Hepatocyte (in vitro differentiated cells): ENCODE measurements around the gene MEP1B.

Experiments used
- CTCF ChIP-seq: fragments of 200-600 bp; sonication (generic); IDR thresholded peaks from 2 replicates; pipeline ENCODE4 v1.5.1; 2016; ENCODE audit warnings: antibody characterized with exemption, mild to moderate bottlenecking; ENCODE audit not compliant: poor library complexity
- EZH2phosphoT487 ChIP-seq: fragments of 200-600 bp; sonication (generic); IDR thresholded peaks from one replicate; pipeline ENCODE4 v1.6.1; 2018; ENCODE audit warnings: antibody characterized with exemption, mild to moderate bottlenecking, low read depth, moderate library complexity; ENCODE audit not compliant: unreplicated experiment, severe bottlenecking

DNA sequence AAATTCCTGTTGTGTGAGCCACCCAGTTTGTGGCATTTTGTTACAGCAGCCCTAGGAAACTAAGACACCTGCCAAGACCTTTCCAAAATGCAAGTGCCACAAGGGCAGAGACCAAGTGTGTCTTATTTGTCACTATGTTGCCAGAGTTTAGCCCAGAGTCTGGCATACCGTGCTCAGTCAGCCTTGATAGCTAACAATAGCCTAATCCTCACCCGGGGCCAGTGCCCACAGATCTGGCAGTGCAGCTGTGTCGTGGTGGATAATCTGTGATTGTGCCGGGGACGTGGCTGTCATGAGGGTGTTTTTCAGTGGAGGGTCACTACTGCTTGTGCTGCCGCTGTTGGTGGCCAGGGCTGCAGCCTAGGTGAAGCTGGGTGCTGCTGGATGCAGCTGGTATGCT is 53.5 kb downstream of the MEP1B start:
- TF ChIP-seq CTCF, result no peak
- no peak for TF ChIP-seq EZH2phosphoT487
